Measurements from ENCODE around the gene ACADVL. TPM values are rescaled to one million over a fixed set of nuclear protein-coding genes. Genes with fewer than 3 reads are reported as not detected.
"Not testable (repeated sequence)": the region's sequence is repeated elsewhere in the genome, so short reads cannot be mapped to it uniquely, and the experiment has no call there.

The ACADVL gene
- total RNA-seq, 1 donor from 2014 or later: 147 TPM

- DNase-seq (ENCODE audit: low spot score): peak; percentile 98
Measured at GRCh38 chr17:7234083-7234951, 14.6 kb downstream of the ACADVL start, which contains the start of gene DVL2. Gene DVL2 (minus strand): TSS chr17:7234517. CDS start chr17:7234262, 255 bp downstream.

- DNase-seq (ENCODE audit: low spot score): no peak
Measured at GRCh38 chr17:7235693-7236665, 16.2 kb downstream of the ACADVL start.

- DNase-seq (ENCODE audit: low spot score): no peak
Measured at GRCh38 chr17:7236808-7237207, 17.1 kb downstream of the ACADVL start.

GRCh38 chr17:7237266-7237760 lies 17.6 kb downstream of the ACADVL start:
- no peak for DNase-seq (ENCODE audit: low spot score)

GRCh38 chr17:7237761-7238419 lies 18.2 kb downstream of the ACADVL start:
- peak; percentile 79 for DNase-seq (ENCODE audit: low spot score)

- no peak for DNase-seq (ENCODE audit: low spot score)
Measured at GRCh38 chr17:7238420-7239090, 18.8 kb downstream of the ACADVL start.

- DNase-seq (ENCODE audit: low spot score): peak; percentile 100
Measured at GRCh38 chr17:7239091-7240027, 19.6 kb downstream of the ACADVL start, which contains the start of gene PHF23. Gene PHF23 (minus strand): TSS chr17:7239457. CDS start chr17:7239279, 178 bp downstream.

GRCh38 chr17:7240375-7240774 lies 20.6 kb downstream of the ACADVL start:
- DNase-seq (ENCODE audit: low spot score): no peak

GRCh38 chr17:7241090-7241733 lies 21.5 kb downstream of the ACADVL start:
- no peak for DNase-seq (ENCODE audit: low spot score)

GRCh38 chr17:7241783-7242716 lies 22.3 kb downstream of the ACADVL start, which contains the start of gene GABARAP:
Gene GABARAP (minus strand): TSS chr17:7242449. CDS start chr17:7242330, 119 bp downstream.
- DNase-seq (ENCODE audit: low spot score): peak; percentile 97

- DNase-seq (ENCODE audit: low spot score): peak; percentile 98
Measured at GRCh38 chr17:7242717-7243452, 23.1 kb downstream of the ACADVL start.

- no peak for DNase-seq (ENCODE audit: low spot score)
Measured at GRCh38 chr17:7243453-7243729, 23.7 kb downstream of the ACADVL start.

GRCh38 chr17:7243838-7244237 lies 24.1 kb downstream of the ACADVL start:
- not testable (repeated sequence) for DNase-seq (ENCODE audit: low spot score)

GRCh38 chr17:7246779-7247178 lies 27.0 kb downstream of the ACADVL start:
- DNase-seq (ENCODE audit: low spot score): no peak

GRCh38 chr17:7248796-7249195 lies 29.1 kb downstream of the ACADVL start:
- peak; percentile 1 for DNase-seq (ENCODE audit: low spot score)

GRCh38 chr17:7249214-7249613 lies 29.5 kb downstream of the ACADVL start:
- DNase-seq (ENCODE audit: low spot score): peak; percentile 0

- DNase-seq (ENCODE audit: low spot score): no peak
Measured at GRCh38 chr17:7249830-7250229, 30.1 kb downstream of the ACADVL start.
